ENCODE data around the gene PIK3AP1. TPM values are rescaled to one million over a fixed set of nuclear protein-coding genes. Genes with fewer than 3 reads are reported as not detected.

Gene PIK3AP1
- total and polyA plus RNA-seq, 2 of the 4 experiments (the other 2 are of a cell fraction): under 0.01 to 0.14 TPM

DNA sequence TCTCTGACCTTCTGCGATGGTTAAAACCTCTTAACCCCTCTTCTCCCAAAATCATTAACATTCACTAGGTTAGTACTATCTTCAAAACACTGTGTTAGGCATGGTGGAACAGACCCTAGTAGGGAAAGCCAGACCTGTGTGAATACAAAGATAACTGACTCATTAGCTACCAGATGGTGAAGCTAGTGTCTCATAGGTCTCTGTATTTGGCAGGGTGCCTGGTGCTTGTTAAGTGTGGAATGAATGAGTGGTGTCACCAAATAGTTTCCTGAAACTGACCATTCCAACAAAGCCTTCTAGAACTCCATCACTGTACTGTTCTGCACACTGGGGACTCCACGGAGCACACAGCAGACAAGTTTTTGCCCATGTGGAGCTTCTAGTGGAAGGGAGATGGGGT, 105.8 kb downstream of the PIK3AP1 start:
- DNase-seq (peak; percentile 87), ATAC-seq (ENCODE audit: low read depth) (peak; percentile 80)
- Histone ChIP-seq H3K27ac (ENCODE audit: insufficient read depth, low read length) (no peak overlapping the region), H3K18ac (ENCODE audit: low read depth, low read length) (no peak overlapping the region), H2AK5ac (ENCODE audit: low read depth, low read length) (no peak overlapping the region), H2BK15ac (ENCODE audit: low read depth, low read length) (no peak overlapping the region), H3K27me3 (ENCODE audit: control insufficient read depth, insufficient read depth, low read length) (peaks cover 12% of the 10 kb centered on the region; the same call in 1 of the 2 replicates), H2BK20ac (ENCODE audit: low read depth, low read length) (no peak overlapping the region), H3K4me1 (ENCODE audit: control insufficient read depth, insufficient read depth, low read length) (no peaks in the 10 kb centered on the region), H3K14ac (replicated peaks; ENCODE audit: low read depth, low read length) (no peak overlapping the region), H3K36me3 (ENCODE audit: control insufficient read depth, insufficient read depth, low read length) (no peaks in the 10 kb centered on the region), H3K79me1 (ENCODE audit: low read depth in 1 of 2, low read length in 2 of 2) (no peaks in the 10 kb centered on the region), H3K4ac (ENCODE audit: low read depth, low read length) (no peak overlapping the region), H3K56ac (ENCODE audit: extremely low read depth, insufficient read depth, low read length) (no peak overlapping the region), H2AK9ac (replicated peaks; ENCODE audit: low read depth, low read length, poor library complexity) (no peak overlapping the region), H4K8ac (ENCODE audit: low read depth in 2 of 2, low read length in 2 of 2) (no peak overlapping the region), H3K9me3 (ENCODE audit: control insufficient read depth, insufficient read depth, low read length) (no peaks in the 10 kb centered on the region), H2AFZ (replicated peaks; ENCODE audit: low read length, poor library complexity) (no peak overlapping the region), H2BK120ac (ENCODE audit: low read depth, low read length) (no peak overlapping the region), H4K5ac (ENCODE audit: low read depth, low read length) (no peak overlapping the region), H3K9me1 (ENCODE audit: insufficient read depth, low read length) (no peaks in the 10 kb centered on the region), H3K9ac (ENCODE audit: low read depth, low read length) (no peak overlapping the region), H3K23ac (ENCODE audit: low read depth, low read length) (no peak overlapping the region), H3K4me3 (ENCODE audit: insufficient read depth, low read depth, low read length) (no peak overlapping the region), H4K91ac (ENCODE audit: insufficient read depth, low read depth, low read length) (no peak overlapping the region), H3K4me2 (ENCODE audit: low read depth, low read length) (no peak overlapping the region), H2BK5ac (ENCODE audit: low read depth, low read length, poor library complexity, severe bottlenecking) (no peak overlapping the region), H4K20me1 (ENCODE audit: insufficient read depth, low read length) (no peaks in the 10 kb centered on the region)
- in situ Hi-C loops (cut with MboI; ENCODE audit: low sequenced_read_pairs): no loop called here
- TF ChIP-seq MXI1 (IDR thresholded peaks at IDR 0.05; ENCODE audit: borderline replicate concordance, low read depth, low read length) (no peak), USF2 (IDR thresholded peaks at IDR 0.05; ENCODE audit: low read depth, low read length) (no peak), CHD1 (IDR thresholded peaks at IDR 0.05; ENCODE audit: low read depth, low read length) (no peak), NFE2L2 (IDR thresholded peaks at IDR 0.05; ENCODE audit: low read depth, low read length) (no peak), BHLHE40 (IDR thresholded peaks at IDR 0.05; ENCODE audit: low read depth, low read length) (no peak), RCOR1 (IDR thresholded peaks at IDR 0.05; ENCODE audit: insufficient replicate concordance, low read length) (no peak), RAD21 (IDR thresholded peaks at IDR 0.05; ENCODE audit: low read length) (no peak), MAFK (IDR thresholded peaks at IDR 0.05; ENCODE audit: low read depth, low read length) (no peak), SMC3 (IDR thresholded peaks at IDR 0.05; ENCODE audit: low read depth, low read length) (no peak), RFX5 (IDR thresholded peaks at IDR 0.05; ENCODE audit: low read depth, low read length) (no peak), CEBPB (IDR thresholded peaks at IDR 0.05; ENCODE audit: low read depth, low read length) (no peak), CTCF (conservative IDR thresholded peaks at IDR 0.05; ENCODE audit: low read depth, low read length) (no peak), MAZ (IDR thresholded peaks at IDR 0.05; ENCODE audit: borderline replicate concordance, low read depth, low read length) (no peak)
- TF ChIP-seq, protein P1, sequence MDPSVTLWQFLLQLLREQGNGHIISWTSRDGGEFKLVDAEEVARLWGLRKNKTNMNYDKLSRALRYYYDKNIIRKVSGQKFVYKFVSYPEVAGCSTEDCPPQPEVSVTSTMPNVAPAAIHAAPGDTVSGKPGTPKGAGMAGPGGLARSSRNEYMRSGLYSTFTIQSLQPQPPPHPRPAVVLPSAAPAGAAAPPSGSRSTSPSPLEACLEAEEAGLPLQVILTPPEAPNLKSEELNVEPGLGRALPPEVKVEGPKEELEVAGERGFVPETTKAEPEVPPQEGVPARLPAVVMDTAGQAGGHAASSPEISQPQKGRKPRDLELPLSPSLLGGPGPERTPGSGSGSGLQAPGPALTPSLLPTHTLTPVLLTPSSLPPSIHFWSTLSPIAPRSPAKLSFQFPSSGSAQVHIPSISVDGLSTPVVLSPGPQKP (IDR thresholded peaks at IDR 0.05; ENCODE audit: borderline replicate concordance, low read depth, low read length): no peak
- no CpG with 5 or more reads among the region's 2 CpGs for WGBS, 2 experiments (ENCODE audit: extremely low coverage in 2 of 2, insufficient read length in 1 of 2)
- BruUV-seq (replicated peaks): no TSS peak
- ChIA-PET POLR2A (ENCODE audit: unreplicated experiment) (no interaction called here), CTCF (interaction anchor here (0.5 kb wide), 1 partner anchor 218 kb away, joined by 3 read pairs; no protein-coding TSS in a partner anchor)
- dilution Hi-C loops (cut with HindIII; ENCODE audit: low sequenced_read_pairs, unreplicated experiment): no loop called here
- intact Hi-C loops (cut with micrococcal nuclease): no loop called here
